HFFc6 (cell line): ENCODE data around the gene MDGA2. TPM values are rescaled to one million over a fixed set of nuclear protein-coding genes. Genes with fewer than 3 reads are reported as not detected.

Source experiments
- DNase-seq: peaks from one replicate; pipeline ENCODE4 v3.0.0-alpha.2; 2018
- H3K27ac Mint-ChIP-seq: 2 replicates; pipeline ENCODE4 v1.8.0; 2020; ENCODE audit warnings: mild to moderate bottlenecking, mixed read lengths
- H3K27me3 Mint-ChIP-seq: 2 replicates; pipeline ENCODE4 v1.8.0; 2021; ENCODE audit warnings: mild to moderate bottlenecking, moderate library complexity, mixed read lengths; ENCODE audit not compliant: insufficient read depth
- H3K36me3 Mint-ChIP-seq: 2 replicates; pipeline ENCODE4 v1.8.0; 2021; ENCODE audit warnings: low read depth, mixed read lengths
- H3K4me1 Mint-ChIP-seq: 2 replicates; pipeline ENCODE4 v1.8.0; 2020; ENCODE audit warnings: low read depth, mixed read lengths
- H3K4me3 Mint-ChIP-seq: 2 replicates; pipeline ENCODE4 v1.8.0; 2020; ENCODE audit warnings: mild to moderate bottlenecking, moderate library complexity, mixed read lengths
- H3K9me3 Mint-ChIP-seq: 2 replicates; pipeline ENCODE4 v1.8.0; 2020; ENCODE audit warnings: mild to moderate bottlenecking, mixed read lengths
- total RNA-seq, 6 experiments: library from RNA; stranded (reverse); fragmentation: NEBNext Ultra II Directional; extraction: Animal tissue kit (Norgen Biotek cat#: 25700); gene quantifications; 2 replicates in 1 of 6; 3 replicates in 5 of 6; pipeline ENCODE4 v1.2.3, GENCODE V29; 2021
- TF ChIP-seq, protein P1 (sequence below): fragments of 200-600 bp; sonication (generic); IDR thresholded peaks from 2 replicates; pipeline ENCODE4 v1.5.0; 2021; ENCODE audit warnings: antibody characterized with exemption, mild to moderate bottlenecking

The MDGA2 gene
- total RNA-seq, 6 experiments from 2014 or later, result not detected

GRCh38 chr14:47278233-47278842 lies 397.1 kb downstream of the MDGA2 start:
- Mint-ChIP-seq H3K27ac (no peak overlapping the region), H3K9me3 (peaks cover 18% of the 10 kb centered on the region), H3K4me1 (no peaks in the 10 kb centered on the region), H3K4me3 (no peak overlapping the region), H3K27me3 (no peaks in the 10 kb centered on the region), H3K36me3 (no peaks in the 10 kb centered on the region)
- DNase-seq, result no peak
- TF ChIP-seq, protein P1, sequence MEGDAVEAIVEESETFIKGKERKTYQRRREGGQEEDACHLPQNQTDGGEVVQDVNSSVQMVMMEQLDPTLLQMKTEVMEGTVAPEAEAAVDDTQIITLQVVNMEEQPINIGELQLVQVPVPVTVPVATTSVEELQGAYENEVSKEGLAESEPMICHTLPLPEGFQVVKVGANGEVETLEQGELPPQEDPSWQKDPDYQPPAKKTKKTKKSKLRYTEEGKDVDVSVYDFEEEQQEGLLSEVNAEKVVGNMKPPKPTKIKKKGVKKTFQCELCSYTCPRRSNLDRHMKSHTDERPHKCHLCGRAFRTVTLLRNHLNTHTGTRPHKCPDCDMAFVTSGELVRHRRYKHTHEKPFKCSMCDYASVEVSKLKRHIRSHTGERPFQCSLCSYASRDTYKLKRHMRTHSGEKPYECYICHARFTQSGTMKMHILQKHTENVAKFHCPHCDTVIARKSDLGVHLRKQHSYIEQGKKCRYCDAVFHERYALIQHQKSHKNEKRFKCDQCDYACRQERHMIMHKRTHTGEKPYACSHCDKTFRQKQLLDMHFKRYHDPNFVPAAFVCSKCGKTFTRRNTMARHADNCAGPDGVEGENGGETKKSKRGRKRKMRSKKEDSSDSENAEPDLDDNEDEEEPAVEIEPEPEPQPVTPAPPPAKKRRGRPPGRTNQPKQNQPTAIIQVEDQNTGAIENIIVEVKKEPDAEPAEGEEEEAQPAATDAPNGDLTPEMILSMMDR, result peak; percentile 69

GRCh38 chr14:47277703-47278102 lies 397.7 kb downstream of the MDGA2 start:
- Mint-ChIP-seq H3K4me3 (no peak overlapping the region), H3K4me1 (no peaks in the 10 kb centered on the region), H3K36me3 (no peaks in the 10 kb centered on the region), H3K27me3 (no peaks in the 10 kb centered on the region), H3K9me3 (peaks cover 18% of the 10 kb centered on the region), H3K27ac (no peak overlapping the region)
- TF ChIP-seq, protein P1, result no peak
- no peak for DNase-seq

- TF ChIP-seq, protein P1, result no peak
These were observed 398.5 kb downstream of the MDGA2 start for GRCh38 chr14:47276931-47277330.

GRCh38 chr14:47273939-47274338 lies 401.5 kb downstream of the MDGA2 start:
- no peaks in the 10 kb centered on the region for H3K27me3 Mint-ChIP-seq
- no peak for DNase-seq
- no peak overlapping the region for H3K4me3 Mint-ChIP-seq
- H3K9me3 Mint-ChIP-seq, result peaks cover 17% of the 10 kb centered on the region
- H3K4me1 Mint-ChIP-seq, result no peaks in the 10 kb centered on the region
- TF ChIP-seq, protein P1, result no peak
- no peaks in the 10 kb centered on the region for H3K36me3 Mint-ChIP-seq
- H3K27ac Mint-ChIP-seq, result no peak overlapping the region

More at GRCh38 chr14:47276931-47277330, 398.5 kb downstream of the MDGA2 start:
- Mint-ChIP-seq H3K4me1 (no peaks in the 10 kb centered on the region), H3K9me3 (peaks cover 17% of the 10 kb centered on the region), H3K27ac (no peak overlapping the region), H3K4me3 (no peak overlapping the region), H3K36me3 (no peaks in the 10 kb centered on the region), H3K27me3 (no peaks in the 10 kb centered on the region)
- no peak for DNase-seq

GRCh38 chr14:47270715-47271114 lies 404.7 kb downstream of the MDGA2 start:
- Mint-ChIP-seq H3K9me3 (peaks cover 13% of the 10 kb centered on the region), H3K4me1 (no peaks in the 10 kb centered on the region), H3K36me3 (no peaks in the 10 kb centered on the region), H3K4me3 (no peak overlapping the region), H3K27ac (no peak overlapping the region), H3K27me3 (no peaks in the 10 kb centered on the region)
- TF ChIP-seq, protein P1, result no peak
- no peak for DNase-seq
